AG09319 (cell line): Measurements from ENCODE around the gene BAG1.

Experiments used
- DNase-seq: peaks from one replicate; pipeline ENCODE4 v3.0.0-alpha.2; 2010; ENCODE audit warnings: low read depth; ENCODE audit errors: extremely low read depth
- TF ChIP-seq, protein P1 (sequence below): IDR thresholded peaks from 2 replicates; pipeline ENCODE4 v1.5.1; 2011; ENCODE audit warnings: low read depth, mild to moderate bottlenecking, inconsistent platforms, low read length, moderate library complexity

BAG1 gene

DNA sequence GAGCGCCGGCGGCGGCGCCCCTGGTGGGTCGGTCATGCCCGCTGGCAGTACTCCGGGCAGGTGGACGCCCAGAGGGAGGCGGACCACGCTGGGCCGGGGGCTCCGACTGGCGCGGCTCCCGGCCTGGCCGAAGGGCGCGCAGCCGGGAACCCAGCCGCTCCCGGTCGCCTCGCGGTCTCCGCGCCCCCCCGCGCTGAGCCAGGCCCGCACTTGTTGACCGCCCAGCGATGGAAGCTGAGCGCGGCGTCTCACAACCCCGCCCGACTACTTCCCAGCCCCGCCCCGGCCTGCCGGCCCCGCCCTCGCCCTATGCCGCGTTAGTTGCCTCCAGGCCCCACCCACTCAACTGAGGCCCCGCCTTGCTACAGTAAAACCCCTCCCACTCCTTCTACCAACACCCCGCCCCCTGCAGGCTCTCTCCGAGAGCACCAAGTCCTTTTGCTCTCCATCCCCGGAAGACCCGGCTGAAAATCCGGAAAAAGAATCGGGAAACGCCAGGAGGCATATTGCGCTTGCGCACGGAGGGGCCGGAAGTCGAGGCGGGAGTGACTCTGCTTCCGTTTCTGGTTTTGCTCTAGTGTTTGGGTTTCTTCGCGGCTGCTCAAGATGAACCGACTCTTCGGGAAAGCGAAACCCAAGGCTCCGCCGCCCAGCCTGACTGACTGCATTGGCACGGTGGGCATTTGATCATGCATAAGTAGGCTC, at the start of gene BAG1, which contains the start of gene CHMP5:
Gene BAG1 (minus strand): TSS at position 236 of the 705 bp plus-strand sequence.
Gene CHMP5 (plus strand): TSS at position 577 of the 705 bp plus-strand sequence. CDS start 30 bp downstream, at position 607.
- peak; percentile 99 for DNase-seq
- TF ChIP-seq, protein P1, sequence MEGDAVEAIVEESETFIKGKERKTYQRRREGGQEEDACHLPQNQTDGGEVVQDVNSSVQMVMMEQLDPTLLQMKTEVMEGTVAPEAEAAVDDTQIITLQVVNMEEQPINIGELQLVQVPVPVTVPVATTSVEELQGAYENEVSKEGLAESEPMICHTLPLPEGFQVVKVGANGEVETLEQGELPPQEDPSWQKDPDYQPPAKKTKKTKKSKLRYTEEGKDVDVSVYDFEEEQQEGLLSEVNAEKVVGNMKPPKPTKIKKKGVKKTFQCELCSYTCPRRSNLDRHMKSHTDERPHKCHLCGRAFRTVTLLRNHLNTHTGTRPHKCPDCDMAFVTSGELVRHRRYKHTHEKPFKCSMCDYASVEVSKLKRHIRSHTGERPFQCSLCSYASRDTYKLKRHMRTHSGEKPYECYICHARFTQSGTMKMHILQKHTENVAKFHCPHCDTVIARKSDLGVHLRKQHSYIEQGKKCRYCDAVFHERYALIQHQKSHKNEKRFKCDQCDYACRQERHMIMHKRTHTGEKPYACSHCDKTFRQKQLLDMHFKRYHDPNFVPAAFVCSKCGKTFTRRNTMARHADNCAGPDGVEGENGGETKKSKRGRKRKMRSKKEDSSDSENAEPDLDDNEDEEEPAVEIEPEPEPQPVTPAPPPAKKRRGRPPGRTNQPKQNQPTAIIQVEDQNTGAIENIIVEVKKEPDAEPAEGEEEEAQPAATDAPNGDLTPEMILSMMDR = peak; percentile 34

DNA sequence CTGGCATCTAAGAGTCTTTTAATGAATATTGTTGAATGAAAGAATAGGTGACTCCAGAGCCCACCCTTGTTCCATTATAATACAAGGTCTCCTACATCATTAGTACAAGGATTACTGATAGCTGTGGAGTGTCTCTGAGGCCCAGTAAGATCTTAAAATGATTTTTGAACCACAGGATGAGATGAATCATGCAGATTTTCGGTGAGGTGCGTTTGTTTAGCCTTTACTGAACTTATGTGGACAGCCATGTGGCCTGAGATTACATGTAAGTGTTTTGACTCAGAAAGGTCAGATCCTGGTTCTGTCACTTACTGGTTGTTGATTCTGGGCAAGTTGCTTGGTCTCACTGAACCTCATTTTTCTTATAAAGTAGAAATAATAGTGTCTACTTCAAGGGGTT, 47.4 kb upstream of the BAG1 start:
- TF ChIP-seq, protein P1 = no peak
- no peak for DNase-seq

DNA sequence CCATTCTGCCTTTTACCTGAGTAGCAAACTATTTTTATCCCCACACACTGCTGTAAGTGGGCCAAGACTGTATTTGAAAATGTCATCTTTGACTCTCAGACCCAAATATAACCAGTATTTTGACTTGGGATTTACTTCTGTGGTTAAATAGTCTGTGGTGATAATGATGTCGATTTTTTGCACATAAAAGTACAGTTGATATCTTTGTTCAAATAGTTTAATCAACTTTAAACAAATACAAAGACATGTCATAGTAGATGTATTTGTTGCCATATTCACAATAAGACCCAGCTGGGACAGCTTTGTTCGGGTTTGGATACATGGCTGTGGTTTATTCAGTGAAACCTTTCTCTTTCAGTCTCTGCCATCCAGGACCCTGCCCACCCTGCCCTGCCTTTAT, 46.2 kb upstream of the BAG1 start:
- TF ChIP-seq, protein P1 = no peak
- DNase-seq = no peak

DNA sequence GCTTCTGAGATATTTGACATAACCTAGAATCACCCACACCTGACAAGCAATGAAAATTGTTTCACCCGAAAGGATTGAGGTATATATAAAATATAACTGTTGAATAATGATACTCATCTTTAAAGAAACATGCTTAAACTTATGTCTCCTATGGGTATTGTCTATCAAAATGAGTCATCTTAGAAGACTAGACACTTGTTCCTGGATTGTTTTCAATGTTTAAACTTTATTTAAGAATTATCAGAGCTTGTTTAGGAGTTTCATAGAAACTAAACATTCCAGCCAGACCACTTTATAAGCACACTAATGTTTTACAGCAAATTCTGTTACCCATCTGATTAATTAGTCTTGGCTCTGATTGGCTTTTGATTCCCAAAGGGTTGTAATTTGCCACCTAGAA, 45.4 kb upstream of the BAG1 start:
- TF ChIP-seq, protein P1 = no peak
- no peak for DNase-seq

DNA sequence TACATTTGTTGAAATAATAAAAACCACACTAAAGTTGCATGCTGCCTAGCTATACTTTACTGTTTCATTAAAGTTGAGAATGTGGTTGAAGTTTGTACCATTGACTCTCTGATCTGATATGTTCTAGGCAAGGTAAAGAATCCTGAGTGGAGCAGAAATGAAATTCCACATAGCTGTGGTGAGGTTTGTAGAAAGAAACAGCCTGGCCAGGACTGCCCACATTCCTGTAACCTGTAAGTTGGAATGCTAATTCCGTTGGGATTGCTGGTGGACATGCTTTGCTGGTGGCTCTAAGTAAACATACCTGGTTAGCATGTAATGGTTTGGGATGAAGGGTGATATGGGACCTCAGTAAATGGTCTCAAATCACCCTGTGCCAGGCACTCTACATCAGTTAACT, 42.6 kb upstream of the BAG1 start:
- TF ChIP-seq, protein P1 = no peak
- DNase-seq = no peak

DNA sequence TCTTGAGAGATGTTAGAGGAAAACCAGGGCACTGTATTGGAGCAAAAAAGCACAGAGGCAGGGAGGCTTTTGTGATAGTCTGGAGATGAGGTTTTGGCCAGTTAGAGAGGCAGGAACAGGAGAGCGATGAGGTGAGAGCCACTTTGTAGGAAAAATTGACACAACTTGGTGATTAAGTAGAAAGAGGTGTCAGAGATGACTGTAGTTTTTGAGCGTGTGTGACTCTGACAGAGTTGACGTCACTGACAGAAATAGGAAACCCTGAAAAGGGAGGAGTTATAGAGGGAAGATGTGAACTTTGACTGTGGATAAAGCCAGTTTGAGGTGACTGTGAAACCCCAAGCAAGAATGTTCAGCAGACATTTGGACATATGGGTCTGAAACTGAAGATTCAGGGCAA, 41.5 kb upstream of the BAG1 start:
- DNase-seq = no peak
- TF ChIP-seq, protein P1 = no peak

DNA sequence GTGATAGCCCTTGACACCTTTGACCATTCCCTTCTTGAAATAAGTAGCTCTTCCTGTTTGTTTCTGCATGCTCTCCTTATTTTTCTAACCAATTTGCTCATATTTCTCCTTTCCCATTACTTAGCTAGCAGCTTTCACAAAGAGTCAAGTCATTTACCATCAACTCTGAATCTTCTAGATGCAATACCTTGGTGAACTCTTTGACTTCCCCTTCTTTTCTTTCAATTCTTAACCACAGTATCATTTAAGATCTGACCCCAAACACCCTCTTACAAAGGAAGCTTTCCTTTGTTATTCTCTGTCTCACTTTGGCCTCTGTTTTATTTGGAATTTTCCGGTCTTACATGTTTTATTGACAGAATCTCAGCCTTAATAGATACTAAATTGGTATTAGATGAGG, 39.9 kb upstream of the BAG1 start:
- no peak for DNase-seq
- TF ChIP-seq, protein P1 = no peak
